WTC11 (cell line): ENCODE data around the gene CMYA5. TPM values are rescaled to one million over a fixed set of nuclear protein-coding genes. Genes with fewer than 3 reads are reported as not detected.

ENCODE experiments used
- ATAC-seq: fragments of 200-7000 bp; cut with Tn5 transposase; 2 replicates; pipeline ENCODE4 v1.10.0; 2021; ENCODE audit warnings: mild to moderate bottlenecking, moderate library complexity
- CTCF ChIA-PET: fragments of 300-600 bp; sonication (Branson Sonifier 250); formaldehyde crosslinking; loops from one replicate; lab custom pipeline; 2021; ENCODE audit warnings: antibody characterized with exemption; lab: Charles Lee
- POLR2A ChIA-PET: fragments of 350-600 bp; sonication (Branson Sonifier 250); formaldehyde crosslinking; loops from one replicate; lab custom pipeline; 2021; ENCODE audit warnings: antibody characterized with exemption; lab: Charles Lee
- DNase-seq: peaks from one replicate; pipeline ENCODE4 v3.0.0; 2021; ENCODE audit warnings: low spot score
- H3K27ac Mint-ChIP-seq: 2 replicates; pipeline ENCODE4 v1.8.0; 2021; ENCODE audit warnings: mixed read lengths
- H3K27me3 Mint-ChIP-seq: 2 replicates; pipeline ENCODE4 v1.8.0; 2021; ENCODE audit warnings: low read depth, mild to moderate bottlenecking, moderate library complexity, mixed read lengths
- H3K36me3 Mint-ChIP-seq: 2 replicates; pipeline ENCODE4 v1.8.0; 2021; ENCODE audit warnings: mixed read lengths
- H3K4me1 Mint-ChIP-seq: 2 replicates; pipeline ENCODE4 v1.8.0; 2022; ENCODE audit warnings: mixed read lengths
- H3K4me3 Mint-ChIP-seq: 2 replicates; pipeline ENCODE4 v1.8.0; 2021; ENCODE audit warnings: mild to moderate bottlenecking, moderate library complexity, mixed read lengths
- H3K9me3 Mint-ChIP-seq: 2 replicates; pipeline ENCODE4 v1.8.0; 2021; ENCODE audit warnings: mixed read lengths
- AFF4 ChIP-seq: sonication (generic); formaldehyde crosslinking; IDR thresholded peaks from 2 replicates; pipeline ENCODE4 v1.8.1; 2023; ENCODE audit warnings: mild to moderate bottlenecking, missing genetic modification reagents, borderline replicate concordance
- ATF6 ChIP-seq: sonication (generic); formaldehyde crosslinking; IDR thresholded peaks from 2 replicates; pipeline ENCODE4 v1.8.1; 2023; ENCODE audit warnings: mild to moderate bottlenecking, missing genetic modification reagents
- CREM ChIP-seq: sonication (generic); formaldehyde crosslinking; IDR thresholded peaks from 2 replicates; pipeline ENCODE4 v1.8.1; 2022; ENCODE audit warnings: mild to moderate bottlenecking, missing genetic modification reagents, moderate library complexity
- E2F1 ChIP-seq: sonication (generic); formaldehyde crosslinking; IDR thresholded peaks from 2 replicates; pipeline ENCODE4 v1.8.0; 2022; ENCODE audit warnings: mild to moderate bottlenecking, missing genetic modification reagents
- ELF4 ChIP-seq: sonication (generic); formaldehyde crosslinking; IDR thresholded peaks from 2 replicates; pipeline ENCODE4 v1.8.1; 2022; ENCODE audit warnings: low read depth, mild to moderate bottlenecking, moderate library complexity, missing genetic modification reagents
- ERG ChIP-seq: fragments of 250-450 bp; sonication (Bioruptor Pico); IDR thresholded peaks from 2 replicates; pipeline ENCODE4 v1.8.0; 2021; ENCODE audit warnings: mild to moderate bottlenecking
- ESRRA ChIP-seq: sonication (generic); formaldehyde crosslinking; IDR thresholded peaks from 2 replicates; pipeline ENCODE4 v1.8.1; 2022; ENCODE audit warnings: mild to moderate bottlenecking, missing genetic modification reagents, borderline replicate concordance
- ETV6 ChIP-seq: sonication (generic); formaldehyde crosslinking; IDR thresholded peaks from 2 replicates; pipeline ENCODE4 v1.8.1; 2022; ENCODE audit warnings: mild to moderate bottlenecking, missing genetic modification reagents
- FOXJ3 ChIP-seq: sonication (generic); formaldehyde crosslinking; IDR thresholded peaks from 2 replicates; pipeline ENCODE4 v1.9.0; 2021; ENCODE audit warnings: missing genetic modification reagents, mild to moderate bottlenecking, borderline replicate concordance
- NFATC4 ChIP-seq: fragments of 250-450 bp; sonication (Bioruptor Pico); IDR thresholded peaks from 2 replicates; pipeline ENCODE4 v1.9.0; 2021; ENCODE audit warnings: mild to moderate bottlenecking
- PRDM15 ChIP-seq: sonication (generic); formaldehyde crosslinking; IDR thresholded peaks from 2 replicates; pipeline ENCODE4 v1.8.0; 2022; ENCODE audit warnings: missing genetic modification reagents
- PRRX2 ChIP-seq: fragments of 250-450 bp; sonication (Bioruptor Pico); IDR thresholded peaks from 2 replicates; pipeline ENCODE4 v1.8.0; 2021; ENCODE audit warnings: mild to moderate bottlenecking
- SMAD4 ChIP-seq: sonication (generic); formaldehyde crosslinking; IDR thresholded peaks from 2 replicates; pipeline ENCODE4 v1.8.0; 2022; ENCODE audit warnings: mild to moderate bottlenecking, missing genetic modification reagents
- SP1 ChIP-seq: sonication (generic); formaldehyde crosslinking; conservative IDR thresholded peaks from 2 replicates; pipeline ENCODE4 v1.8.1; 2022; ENCODE audit warnings: missing genetic modification reagents
- TEAD1 ChIP-seq: sonication (generic); formaldehyde crosslinking; IDR thresholded peaks from 2 replicates; pipeline ENCODE4 v1.8.0; 2022; ENCODE audit warnings: mild to moderate bottlenecking, missing genetic modification reagents
- USF1 ChIP-seq: sonication (generic); formaldehyde crosslinking; IDR thresholded peaks from 2 replicates; pipeline ENCODE4 v1.8.0; 2022; ENCODE audit warnings: mild to moderate bottlenecking, missing genetic modification reagents
- ZNF416 ChIP-seq: fragments of 250-450 bp; sonication (Bioruptor Pico); IDR thresholded peaks from 2 replicates; pipeline ENCODE4 v1.9.0; 2021; ENCODE audit warnings: mild to moderate bottlenecking, inconsistent platforms
- ZNF423 ChIP-seq: fragments of 250-450 bp; sonication (Bioruptor Pico); IDR thresholded peaks from 2 replicates; pipeline ENCODE4 v2.1.2; 2022; ENCODE audit warnings: mild to moderate bottlenecking, moderate library complexity
- total RNA-seq: library from RNA; stranded (reverse); gene quantifications from 3 replicates; pipeline ENCODE4 v1.2.3, GENCODE V29; 2021

Gene CMYA5
- total RNA-seq, 1 experiment from 2014 or later, result 1.2 TPM

GRCh38 chr5:79699763-79700400 lies 10.2 kb downstream of the CMYA5 start (continued):
- TF ChIP-seq ATF6, result no peak
- no peak for TF ChIP-seq PRRX2
- no peak for TF ChIP-seq TEAD1 (CRISPR knock-in tag)
- TF ChIP-seq ERG (CRISPR knock-in tag), result no peak
- TF ChIP-seq ESRRA, result no peak
- no peak for TF ChIP-seq ETV6 (CRISPR knock-in tag)

- ATAC-seq (peak; percentile 52), DNase-seq (peak; percentile 45)
- H3K9me3 Mint-ChIP-seq, result peaks cover 25% of the 10 kb centered on the region
- no peak overlapping the region for H3K4me3 Mint-ChIP-seq
- H3K4me1 Mint-ChIP-seq, result peaks cover 4% of the 10 kb centered on the region; the same call in 1 of the 2 replicates
- no peak overlapping the region for H3K27ac Mint-ChIP-seq
- ChIA-PET CTCF (interaction anchor here (0.7 to 3.3 kb wide), 9 partner anchors 8 to 596 kb away, joined by 3 to 33 read pairs (median 4); partner anchors contain the start of gene CMYA5), POLR2A (no interaction called here)
- H3K27me3 Mint-ChIP-seq, result no peaks in the 10 kb centered on the region
- TF ChIP-seq USF1 (CRISPR knock-in tag), result no peak
- no peak for TF ChIP-seq SMAD4
- TF ChIP-seq AFF4 (CRISPR knock-in tag), result no peak
- TF ChIP-seq PRDM15 (CRISPR knock-in tag), result no peak
- no peak for TF ChIP-seq ESRRA
- TF ChIP-seq SP1 (CRISPR knock-in tag), result no peak
- no peak for TF ChIP-seq NFATC4 (CRISPR knock-in tag)
- TF ChIP-seq FOXJ3 (CRISPR knock-in tag), result no peak
- TF ChIP-seq ELF4, result no peak
- TF ChIP-seq ZNF423 (CRISPR knock-in tag), result no peak
- no peak for TF ChIP-seq ZNF416 (CRISPR knock-in tag)
- TF ChIP-seq CREM (CRISPR knock-in tag), result no peak
- TF ChIP-seq E2F1 (CRISPR knock-in tag), result no peak
- no peak for TF ChIP-seq ETV6 (CRISPR knock-in tag)
- peaks cover 14% of the 10 kb centered on the region for H3K36me3 Mint-ChIP-seq
These were observed 13.2 kb downstream of the CMYA5 start for GRCh38 chr5:79702606-79703380.
